AG04449 (cell line): ENCODE data around the gene GPRIN3.

Source experiments
- CTCF ChIA-PET: fragments of 350-600 bp; formaldehyde crosslinking; extraction: SDS; loops from one replicate; lab custom pipeline; 2021; ENCODE audit warnings: antibody characterized with exemption; lab: Yijun Ruan, JAX
- POLR2A ChIA-PET: fragments of 400-600, 350-600 bp; formaldehyde crosslinking; extraction: SDS; loops from one replicate; lab custom pipeline; 2020; ENCODE audit warnings: antibody characterized with exemption, inconsistent platforms; lab: Yijun Ruan, JAX
- DNase-seq: peaks from one replicate; pipeline ENCODE4 v3.0.0-alpha.2; 2010; ENCODE audit warnings: low read depth, low spot score
- H3K4me3 ChIP-seq: 2 replicates; pipeline ENCODE4 v1.5.1; 2011; ENCODE audit warnings: low read depth, mild to moderate bottlenecking, control low read depth, low read length
- TF ChIP-seq, protein P1 (sequence below): IDR thresholded peaks from one replicate; pipeline ENCODE4 v1.5.1; 2011; ENCODE audit warnings: mild to moderate bottlenecking, moderate library complexity, low read length, control low read depth, inconsistent platforms; ENCODE audit not compliant: insufficient read depth; ENCODE audit errors: missing control alignments

Gene GPRIN3

DNA sequence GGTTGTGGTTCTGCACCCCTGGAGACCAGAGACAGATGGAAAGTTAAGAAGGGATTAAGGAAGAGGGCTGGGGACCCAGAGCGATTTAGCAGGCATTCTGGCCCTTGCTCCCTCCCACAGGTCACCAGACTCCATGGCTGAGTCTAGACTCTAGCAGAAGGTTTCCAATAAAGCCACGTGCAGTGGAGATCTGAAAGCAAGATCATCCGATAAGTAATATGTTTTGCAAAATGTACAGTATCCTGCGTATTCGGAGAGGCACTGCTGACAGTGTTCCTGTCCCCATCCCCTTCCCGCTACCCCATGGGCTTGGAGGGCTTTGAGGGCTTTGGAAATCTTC lies 531 bp upstream of the GPRIN3 start:
- POLR2A ChIA-PET, result no interaction called here
- no peak for DNase-seq
- CTCF ChIA-PET, result no interaction called here
- H3K4me3 ChIP-seq, result peak overlapping the region; percentile 52
- TF ChIP-seq, protein P1, sequence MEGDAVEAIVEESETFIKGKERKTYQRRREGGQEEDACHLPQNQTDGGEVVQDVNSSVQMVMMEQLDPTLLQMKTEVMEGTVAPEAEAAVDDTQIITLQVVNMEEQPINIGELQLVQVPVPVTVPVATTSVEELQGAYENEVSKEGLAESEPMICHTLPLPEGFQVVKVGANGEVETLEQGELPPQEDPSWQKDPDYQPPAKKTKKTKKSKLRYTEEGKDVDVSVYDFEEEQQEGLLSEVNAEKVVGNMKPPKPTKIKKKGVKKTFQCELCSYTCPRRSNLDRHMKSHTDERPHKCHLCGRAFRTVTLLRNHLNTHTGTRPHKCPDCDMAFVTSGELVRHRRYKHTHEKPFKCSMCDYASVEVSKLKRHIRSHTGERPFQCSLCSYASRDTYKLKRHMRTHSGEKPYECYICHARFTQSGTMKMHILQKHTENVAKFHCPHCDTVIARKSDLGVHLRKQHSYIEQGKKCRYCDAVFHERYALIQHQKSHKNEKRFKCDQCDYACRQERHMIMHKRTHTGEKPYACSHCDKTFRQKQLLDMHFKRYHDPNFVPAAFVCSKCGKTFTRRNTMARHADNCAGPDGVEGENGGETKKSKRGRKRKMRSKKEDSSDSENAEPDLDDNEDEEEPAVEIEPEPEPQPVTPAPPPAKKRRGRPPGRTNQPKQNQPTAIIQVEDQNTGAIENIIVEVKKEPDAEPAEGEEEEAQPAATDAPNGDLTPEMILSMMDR, result no peak

DNA sequence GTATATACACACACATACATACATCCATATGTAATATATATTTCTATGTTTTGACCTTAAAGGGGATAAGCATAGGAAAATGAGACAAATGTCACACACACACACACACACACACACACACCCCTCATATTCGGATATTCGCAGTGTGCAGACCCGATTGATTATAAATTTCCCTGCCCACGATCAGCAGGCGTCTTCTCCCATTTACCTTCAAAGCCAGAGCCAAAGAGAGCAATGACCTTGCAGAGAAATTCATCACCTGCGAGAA lies 488 bp downstream of the GPRIN3 start:
- POLR2A ChIA-PET, result no interaction called here
- peak overlapping the region; percentile 52 for H3K4me3 ChIP-seq
- no peak for DNase-seq
- CTCF ChIA-PET, result no interaction called here
- TF ChIP-seq, protein P1, result no peak

DNA sequence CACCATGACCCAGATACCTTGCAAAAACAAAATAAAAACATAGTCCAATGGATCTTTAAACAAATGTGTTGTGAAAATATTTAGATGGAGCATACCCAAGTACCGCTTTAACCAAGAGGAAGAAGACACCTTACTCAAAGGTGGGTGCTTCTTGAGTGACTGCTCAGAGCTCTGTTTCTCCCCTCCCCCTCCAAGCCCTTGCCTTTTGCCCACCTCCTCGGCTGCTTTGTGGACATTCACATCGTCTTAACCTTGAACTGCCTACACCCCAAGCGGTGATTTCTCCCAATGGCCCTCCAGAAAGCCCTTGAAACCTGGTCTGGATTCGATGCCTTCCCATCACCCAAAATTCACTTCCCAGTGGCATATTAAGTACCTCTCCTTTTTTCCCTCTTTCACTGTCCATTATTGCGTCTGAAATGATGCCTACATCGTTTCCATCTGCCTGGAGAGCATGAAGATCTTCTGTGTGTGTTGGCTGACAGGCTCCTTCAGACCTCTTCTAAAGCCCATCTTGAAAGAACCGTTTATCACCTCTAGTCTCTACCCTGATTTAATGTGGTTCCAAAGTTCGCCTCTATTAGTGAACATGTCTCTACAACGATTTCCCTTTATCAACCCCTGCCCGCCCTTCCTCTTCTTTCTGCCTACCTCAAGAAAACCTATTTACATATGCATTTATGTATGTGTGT lies 968 bp downstream of the GPRIN3 start:
- TF ChIP-seq, protein P1, result no peak
- ChIA-PET CTCF (no interaction called here), POLR2A (no interaction called here)
- DNase-seq, result no peak
- H3K4me3 ChIP-seq, result no peak overlapping the region

DNA sequence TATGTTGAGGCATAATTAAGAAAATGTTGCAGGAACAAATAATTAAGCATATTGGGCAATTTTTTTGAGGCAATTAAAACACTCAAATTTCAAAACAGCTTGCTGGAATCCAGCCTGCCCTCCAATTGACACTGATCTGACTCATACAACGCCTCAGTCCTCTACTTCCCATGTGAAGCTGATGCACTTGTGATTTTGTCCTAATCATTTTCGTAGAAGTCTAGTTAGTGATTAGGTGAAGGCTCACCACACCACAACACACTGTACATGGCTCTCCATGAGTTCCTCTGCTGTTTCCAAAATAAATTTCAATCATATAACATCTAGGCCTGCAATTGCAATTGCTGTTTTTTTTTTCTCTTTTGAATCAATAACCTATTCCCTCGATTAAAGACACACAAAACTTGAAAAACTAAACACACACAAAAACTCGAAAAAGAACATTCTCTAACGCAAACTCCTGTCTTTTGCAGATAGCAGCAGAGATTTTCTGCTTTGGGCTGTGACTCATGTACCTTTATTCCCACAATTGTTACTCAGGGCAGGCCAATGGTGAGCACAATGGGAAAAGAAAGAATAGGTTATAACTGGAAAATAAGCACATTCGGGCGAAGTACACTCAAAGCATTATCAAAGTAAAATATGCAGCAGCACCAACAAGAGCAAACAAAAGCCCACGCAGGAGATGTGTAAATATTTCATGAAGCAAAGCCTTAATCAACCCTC lies 1.7 kb downstream of the GPRIN3 start:
- TF ChIP-seq, protein P1, result no peak
- CTCF ChIA-PET, result no interaction called here
- H3K4me3 ChIP-seq, result no peak overlapping the region
- DNase-seq, result no peak
- POLR2A ChIA-PET, result no interaction called here

DNA sequence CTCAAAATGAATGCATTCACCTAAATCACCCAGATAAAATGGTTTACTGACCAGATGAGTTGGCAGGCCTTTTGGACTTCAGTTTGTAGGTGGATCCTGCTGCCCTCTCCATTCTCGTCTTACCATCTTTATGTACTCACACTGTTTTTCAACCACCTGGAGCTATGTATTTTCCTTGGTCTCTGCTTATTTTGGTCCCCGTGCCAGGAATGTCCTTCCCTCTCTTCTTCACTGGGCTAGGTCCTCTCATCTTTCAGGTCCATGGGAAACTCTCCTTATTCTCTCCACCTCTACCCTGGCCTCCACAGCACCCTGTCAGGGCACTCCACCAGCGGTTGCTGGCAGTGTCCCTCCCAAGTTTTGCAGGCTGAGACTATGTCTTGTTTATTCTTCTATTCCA lies 2.6 kb downstream of the GPRIN3 start:
- TF ChIP-seq, protein P1, result no peak
- ChIA-PET CTCF (no interaction called here), POLR2A (no interaction called here)
- DNase-seq, result no peak
- H3K4me3 ChIP-seq, result no peak overlapping the region

DNA sequence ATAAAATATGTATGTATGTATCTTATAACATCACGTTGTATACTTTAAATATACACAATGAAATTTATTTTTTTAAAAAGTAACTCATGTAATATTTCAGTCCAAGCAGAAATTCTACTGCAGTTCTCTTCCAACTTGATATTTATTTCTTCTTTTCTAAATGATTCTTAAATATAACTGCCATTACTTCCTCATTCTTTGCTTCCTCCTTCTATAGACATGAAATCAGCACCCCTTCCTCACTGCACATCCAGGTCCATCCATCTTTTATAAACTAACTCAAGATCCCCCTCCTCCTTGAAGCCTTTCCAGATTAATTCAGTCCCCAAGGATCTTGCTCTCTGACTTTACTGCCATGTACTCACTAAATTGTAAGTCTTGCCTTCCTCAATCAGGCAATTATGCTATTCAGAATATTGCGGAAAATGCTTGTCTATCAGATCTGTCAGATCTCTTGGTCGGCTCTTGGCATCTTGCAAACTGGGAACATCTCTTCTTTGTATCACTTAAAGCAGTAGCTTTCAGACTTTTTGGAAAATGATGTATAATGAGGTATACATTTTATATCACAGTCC lies 3.7 kb downstream of the GPRIN3 start:
- ChIA-PET POLR2A (no interaction called here), CTCF (no interaction called here)
- no peak for DNase-seq
- TF ChIP-seq, protein P1, result no peak
- H3K4me3 ChIP-seq, result no peak overlapping the region
